B cell (primary cell): ENCODE results near the gene CPED1. TPM values are rescaled to one million over a fixed set of nuclear protein-coding genes. Genes with fewer than 3 reads are reported as not detected.

Experiments used
- ATAC-seq: fragments of 200-7000 bp; cut with Tn5 transposase; one replicate; pipeline ENCODE4 v1.10.0; 2021; ENCODE audit warnings: low read depth, mild to moderate bottlenecking, moderate number of reproducible peaks, moderate library complexity
- CTCF ChIA-PET: fragments of 350-600 bp; sonication (Branson Sonifier 250); formaldehyde crosslinking; loops from one replicate; lab custom pipeline; 2021; ENCODE audit warnings: antibody characterized with exemption, inconsistent platforms; lab: Charles Lee
- POLR2A ChIA-PET: fragments of 350-600 bp; sonication (Branson Sonifier 250); formaldehyde crosslinking; loops from one replicate; lab custom pipeline; 2021; ENCODE audit warnings: antibody characterized with exemption; lab: Charles Lee
- DNase-seq: peaks from one replicate; pipeline ENCODE4 v3.0.0; 2013
- H2AFZ ChIP-seq: 2 replicates; pipeline ENCODE4 v1.6.1; 2012; ENCODE audit warnings: mild to moderate bottlenecking, low read depth, low read length; ENCODE audit not compliant: insufficient read depth, poor library complexity, severe bottlenecking
- H3K27ac ChIP-seq, 2 donors: 1 replicate in 1 of 2; 2 replicates in 1 of 2; pipeline ENCODE4 v1.5.1; 2012 to 2013; ENCODE audit warnings: low read length in 2 of 2, mild to moderate bottlenecking in 2 of 2, moderate library complexity in 1 of 2
- H3K27me3 ChIP-seq, 4 experiments: fragments of 200-600 bp in 1 of 4; sonication (generic) in 1 of 4; replicated peaks in 1 of 4; 1 replicate in 2 of 4; 2 replicates in 2 of 4; pipeline versions ENCODE4 v1.6.1 to v1.7.0; 2013 to 2016; ENCODE audit warnings: low read length in 3 of 4, mild to moderate bottlenecking in 2 of 4, mixed read lengths in 1 of 4, moderate library complexity in 1 of 4; ENCODE audit not compliant: insufficient read depth in 4 of 4, control insufficient read depth in 3 of 4; ENCODE audit errors: control extremely low read depth in 1 of 4
- H3K36me3 ChIP-seq, 2 experiments: replicated peaks in 1 of 2; 1 replicate in 1 of 2; 2 replicates in 1 of 2; pipeline versions ENCODE4 v1.6.1 to v1.7.1; 2013; ENCODE audit warnings: low read length in 1 of 2; ENCODE audit not compliant: insufficient read depth in 2 of 2, control insufficient read depth in 1 of 2; ENCODE audit errors: control extremely low read depth in 1 of 2, extremely low read depth in 1 of 2
- H3K4me1 ChIP-seq, 2 donors: fragments of 200-600 bp in 1 of 2; sonication (generic) in 1 of 2; 1 replicate in 1 of 2; 2 replicates in 1 of 2; pipeline versions ENCODE4 v1.5.1 to v1.6.1; 2013 to 2017; ENCODE audit warnings: low read length in 2 of 2; ENCODE audit not compliant: control insufficient read depth in 2 of 2, insufficient read depth in 2 of 2
- H3K4me2 ChIP-seq: replicated peaks from 2 replicates; pipeline ENCODE3; 2012; ENCODE audit warnings: mild to moderate bottlenecking, low read depth, low read length; ENCODE audit not compliant: poor library complexity, severe bottlenecking
- H3K4me3 ChIP-seq, 5 experiments: fragments of 200-600 bp in 1 of 5; sonication (generic) in 1 of 5; 1 replicate in 3 of 5; 2 replicates in 2 of 5; pipeline versions ENCODE4 v1.5.1 to v1.7.0; 2011 to 2016; ENCODE audit warnings: low read length in 4 of 5, mild to moderate bottlenecking in 4 of 5, low read depth in 2 of 5, control low read depth in 1 of 5, moderate library complexity in 1 of 5; ENCODE audit not compliant: insufficient read depth in 1 of 5; ENCODE audit errors: control extremely low read depth in 1 of 5, extremely low read depth in 1 of 5
- H3K79me2 ChIP-seq: fragments of 200-600 bp; sonication (generic); one replicate; pipeline ENCODE4 v1.6.0; 2016; ENCODE audit warnings: low read length; ENCODE audit not compliant: control insufficient read depth, insufficient read depth
- H3K9ac ChIP-seq: fragments of 200-600 bp; sonication (generic); 2 replicates; pipeline ENCODE4 v1.6.1; 2017; ENCODE audit warnings: mild to moderate bottlenecking, low read length, moderate library complexity
- H3K9me3 ChIP-seq, 3 donors: one replicate each; pipeline versions ENCODE4 v1.6.1 to v1.7.1; 2013; ENCODE audit warnings: low read length in 2 of 3; ENCODE audit not compliant: control insufficient read depth in 2 of 3, insufficient read depth in 1 of 3; ENCODE audit errors: control extremely low read depth in 1 of 3
- H4K20me1 ChIP-seq: 2 replicates; pipeline ENCODE4 v1.6.0; 2012; ENCODE audit warnings: mild to moderate bottlenecking, low read length; ENCODE audit not compliant: insufficient read depth, control insufficient read depth, poor library complexity, severe bottlenecking
- H3K27ac Mint-ChIP-seq: one replicate; pipeline ENCODE4 v1.8.0; 2021; ENCODE audit warnings: mixed read lengths
- H3K27me3 Mint-ChIP-seq: one replicate; pipeline ENCODE4 v1.8.0; 2021; ENCODE audit warnings: mixed read lengths
- H3K4me1 Mint-ChIP-seq: one replicate; pipeline ENCODE4 v1.8.0; 2021; ENCODE audit warnings: mixed read lengths
- H3K4me3 Mint-ChIP-seq: one replicate; pipeline ENCODE4 v1.8.0; 2021; ENCODE audit warnings: mixed read lengths
- H3K9me3 Mint-ChIP-seq: one replicate; pipeline ENCODE4 v1.8.0; 2022; ENCODE audit warnings: mixed read lengths; ENCODE audit not compliant: insufficient read depth
- CTCF ChIP-seq: fragments of 200-600 bp; IDR thresholded peaks from one replicate; pipeline ENCODE4 v1.8.0; 2022; ENCODE audit warnings: antibody characterized with exemption, mild to moderate bottlenecking
- EZH2 ChIP-seq: IDR thresholded peaks from 2 replicates; pipeline ENCODE4 v1.6.1; 2012; ENCODE audit warnings: borderline replicate concordance, low read depth, mild to moderate bottlenecking, moderate library complexity, low read length; ENCODE audit not compliant: insufficient read depth, poor library complexity, severe bottlenecking
- WGBS: methylation state at CpG from one replicate; pipeline ENCODE4 v1.1.5; 2013; ENCODE audit warnings: missing lambda C conversion rate; ENCODE audit not compliant: insufficient coverage; 5-methylcytosine and 5-hydroxymethylcytosine counted together
- intact Hi-C: fragments of 100-400 bp; cut with micrococcal nuclease; formaldehyde crosslinking; loops from one replicate; pipeline ENCODE4 v1.10.0; 2022
- polyA plus RNA-seq: library from polyadenylated mRNA; depleted of rRNA; stranded (reverse); fragments of >200 nt; gene quantifications from 2 replicates; pipeline ENCODE4 v1.2.3, GENCODE V29; 2012
- total RNA-seq, 2 donors: library from RNA; stranded (reverse); fragments of 120-200 nt in 1 of 2; gene quantifications; 1 replicate in 1 of 2; 2 replicates in 1 of 2; pipeline versions ENCODE4 v1.2.3 to v1.2.4, GENCODE V29; 2013 to 2022

Gene CPED1
- total and polyA plus RNA-seq, 2 donors (not counting 1 experiment from before 2014, with no cell fraction given), result 0.44 to 3.8 TPM

GRCh38 chr7:121294448-121294992 is 306.0 kb downstream of the CPED1 start:
- CTCF ChIA-PET, result interaction anchor here (0.7 to 1.2 kb wide), 2 partner anchors 11 to 134 kb away, joined by 3 read pairs; no protein-coding TSS in a partner anchor
- H3K4me1 Mint-ChIP-seq, result peaks cover 17% of the 10 kb centered on the region

GRCh38 chr7:121297843-121298242 is 309.3 kb downstream of the CPED1 start:
- H3K27ac Mint-ChIP-seq, result no peak overlapping the region
- peaks cover 26% of the 10 kb centered on the region for H3K4me1 Mint-ChIP-seq
- ATAC-seq (no peak), DNase-seq (no peak)
- POLR2A ChIA-PET, result no interaction called here
- H3K4me2 ChIP-seq, result no peak overlapping the region
- TF ChIP-seq CTCF (no peak), EZH2 (no peak)
- H3K4me1 ChIP-seq, result peaks cover 21 to 23% of the 10 kb centered on the region in 2 donors
- H3K27me3 ChIP-seq, result no peaks in the 10 kb centered on the region
- no peaks in the 10 kb centered on the region for H3K36me3 ChIP-seq
- H3K79me2 ChIP-seq, result no peaks in the 10 kb centered on the region
- no peaks in the 10 kb centered on the region for H3K9me3 Mint-ChIP-seq
- H4K20me1 ChIP-seq, result no peaks in the 10 kb centered on the region
- H2AFZ ChIP-seq, result no peak overlapping the region
- no peak overlapping the region for H3K4me3 ChIP-seq
- no peak overlapping the region for H3K27ac ChIP-seq
- no peaks in the 10 kb centered on the region for H3K27me3 Mint-ChIP-seq
- CTCF ChIA-PET, result no interaction called here
- peaks cover 0 to 13% (median 3%) of the 10 kb centered on the region in 3 donors for H3K9me3 ChIP-seq
- intact Hi-C loops, result no loop called here
- WGBS, result no CpG with 5 or more reads among the region's 2 CpGs
- no peak overlapping the region for H3K9ac ChIP-seq
- no peak overlapping the region for H3K4me3 Mint-ChIP-seq

More at GRCh38 chr7:121294448-121294992, 306.0 kb downstream of the CPED1 start:
- Mint-ChIP-seq H3K27ac (no peak overlapping the region), H3K9me3 (no peaks in the 10 kb centered on the region), H3K4me3 (no peak overlapping the region), H3K27me3 (no peaks in the 10 kb centered on the region)
- Histone ChIP-seq H3K4me3 (no peak overlapping the region), H2AFZ (no peak overlapping the region), H3K9me3 (peaks cover 0 to 10% (median 2%) of the 10 kb centered on the region in 3 donors), H4K20me1 (no peaks in the 10 kb centered on the region), H3K27me3 (no peaks in the 10 kb centered on the region), H3K4me1 (no peaks in the 10 kb centered on the region), H3K9ac (no peak overlapping the region), H3K27ac (no peak overlapping the region), H3K79me2 (no peaks in the 10 kb centered on the region), H3K4me2 (no peak overlapping the region), H3K36me3 (no peaks in the 10 kb centered on the region)
- WGBS, result 100% methylated on average over 1 of the region's 2 CpGs
- POLR2A ChIA-PET, result no interaction called here
- ATAC-seq (no peak), DNase-seq (no peak)
- intact Hi-C loops, result no loop called here
- TF ChIP-seq EZH2, result no peak
- TF ChIP-seq CTCF, result no peak
